T-cell (primary cell): ENCODE results near the gene IQSEC2. TPM values are rescaled to one million over a fixed set of nuclear protein-coding genes. Genes with fewer than 3 reads are reported as not detected.

Experiments used
- ATAC-seq, 4 experiments: fragments of 200-7000 bp in 3 of 4; fragments of 150-1000 bp in 1 of 4; cut with Tn5 transposase; replicated peaks in 1 of 4; 1 replicate in 3 of 4; 2 replicates in 1 of 4; pipeline ENCODE4 v1.10.0; 2021; ENCODE audit warnings: moderate library complexity in 3 of 4, mild to moderate bottlenecking in 2 of 4, moderate number of reproducible peaks in 1 of 4
- CTCF ChIA-PET, 2 donors: fragments of 300-600 bp; sonication (Branson Sonifier 250); formaldehyde crosslinking; loops; one replicate each; lab custom pipeline; 2022; ENCODE audit warnings: antibody characterized with exemption in 2 of 2; lab: Charles Lee
- POLR2A ChIA-PET, 2 donors: fragments of 300-600 bp; sonication (Branson Sonifier 250); formaldehyde crosslinking; loops; one replicate each; lab custom pipeline; 2022; ENCODE audit warnings: antibody characterized with exemption in 2 of 2; lab: Charles Lee
- DNase-seq, 35 experiments: peaks; one replicate each; pipeline versions ENCODE4 v3.0.0 to v3.0.0-alpha.2; 2013 to 2023
- H3K27ac ChIP-seq: one replicate; pipeline ENCODE4 v1.5.1; 2013; ENCODE audit warnings: low read length
- H3K27me3 ChIP-seq, 2 experiments: replicated peaks in 1 of 2; 1 replicate in 1 of 2; 2 replicates in 1 of 2; pipeline versions ENCODE4 v1.6.1 to v1.7.0; 2013; ENCODE audit warnings: low read length in 1 of 2, mixed read lengths in 1 of 2; ENCODE audit not compliant: control insufficient read depth in 2 of 2, insufficient read depth in 2 of 2; ENCODE audit errors: extremely low read depth in 1 of 2
- H3K36me3 ChIP-seq, 2 donors: 1 replicate in 1 of 2; 2 replicates in 1 of 2; pipeline versions ENCODE4 v1.6.1 to v1.7.0; 2013; ENCODE audit warnings: low read length in 1 of 2; ENCODE audit not compliant: control insufficient read depth in 2 of 2, insufficient read depth in 1 of 2; ENCODE audit errors: extremely low read depth in 1 of 2
- H3K4me1 ChIP-seq, 2 experiments: 1 replicate in 1 of 2; 2 replicates in 1 of 2; pipeline versions ENCODE4 v1.6.1 to v1.7.0; 2013; ENCODE audit warnings: low read length in 2 of 2, mixed read lengths in 1 of 2; ENCODE audit not compliant: insufficient read depth in 2 of 2, control insufficient read depth in 1 of 2; ENCODE audit errors: extremely low read depth in 1 of 2
- H3K4me3 ChIP-seq, 2 donors: 1 replicate in 1 of 2; 2 replicates in 1 of 2; pipeline versions ENCODE4 v1.5.1 to v1.7.0; 2013; ENCODE audit warnings: mild to moderate bottlenecking in 2 of 2, low read length in 1 of 2, moderate library complexity in 1 of 2; ENCODE audit not compliant: control insufficient read depth in 1 of 2; ENCODE audit errors: extremely low read depth in 1 of 2
- H3K9me3 ChIP-seq: 2 replicates; pipeline ENCODE4 v1.7.0; 2013
- H3K27ac Mint-ChIP-seq, 2 donors: one replicate each; pipeline ENCODE4 v1.8.0; 2020 to 2021; ENCODE audit warnings: mild to moderate bottlenecking in 2 of 2, mixed read lengths in 2 of 2
- H3K27me3 Mint-ChIP-seq, 2 donors: one replicate each; pipeline ENCODE4 v1.8.0; 2021 to 2022; ENCODE audit warnings: mixed read lengths in 2 of 2
- H3K36me3 Mint-ChIP-seq: one replicate; pipeline ENCODE4 v1.8.0; 2021; ENCODE audit warnings: mixed read lengths
- H3K4me1 Mint-ChIP-seq, 3 donors: one replicate each; pipeline ENCODE4 v1.8.0; 2020 to 2022; ENCODE audit warnings: mixed read lengths in 3 of 3, mild to moderate bottlenecking in 1 of 3
- H3K4me3 Mint-ChIP-seq, 3 donors: one replicate each; pipeline ENCODE4 v1.8.0; 2020 to 2022; ENCODE audit warnings: mild to moderate bottlenecking in 3 of 3, mixed read lengths in 3 of 3, moderate library complexity in 3 of 3
- H3K9me3 Mint-ChIP-seq, 3 donors: one replicate each; pipeline ENCODE4 v1.8.0; 2020 to 2022; ENCODE audit warnings: mixed read lengths in 3 of 3
- WGBS: methylation state at CpG from one replicate; pipeline ENCODE4 v1.1.5; 2013; ENCODE audit warnings: missing lambda C conversion rate; ENCODE audit not compliant: insufficient coverage; 5-methylcytosine and 5-hydroxymethylcytosine counted together
- total RNA-seq, 35 experiments: library from RNA in 6 of 35; stranded (reverse) in 6 of 35; fragments of 120-200 nt in 1 of 35; gene quantifications; one replicate each; pipeline versions ENCODE4 v1.2.1 to v1.2.4 and lab custom pipeline; 2013 to 2026

Gene IQSEC2
- total RNA-seq, 5 donors from 2014 or later (not counting 1 experiment from before 2014, with no cell fraction given) = 1.2 to 2.0 (median 1.4) TPM

DNA sequence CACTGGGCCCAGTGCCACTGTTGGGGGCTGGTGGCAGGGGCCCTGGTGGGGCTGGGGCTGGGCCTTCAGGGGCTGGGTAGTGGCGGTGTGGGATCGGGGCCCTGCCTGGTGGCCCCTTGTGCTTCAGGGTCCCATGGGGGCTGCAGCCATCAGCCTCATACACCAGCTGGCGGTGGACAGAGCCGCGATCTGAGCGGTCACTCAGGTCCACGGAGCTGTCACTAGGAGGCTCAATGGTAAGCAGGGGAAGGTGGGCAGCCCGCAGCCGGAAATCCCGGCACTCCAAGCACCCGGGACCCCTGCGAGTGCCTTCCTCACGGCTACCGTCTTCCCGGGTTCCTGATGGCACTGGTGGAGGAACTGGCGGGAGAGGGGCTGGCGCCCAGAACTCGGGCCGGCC, 30.8 kb downstream of the IQSEC2 start:
- CTCF ChIA-PET = interaction anchor here in 1 of 2 donors (0.6 kb wide), 1 partner anchor 45 kb away, joined by 8 read pairs; no protein-coding TSS in a partner anchor
- WGBS = 100% methylated on average over 2 of the region's 19 CpGs

DNA sequence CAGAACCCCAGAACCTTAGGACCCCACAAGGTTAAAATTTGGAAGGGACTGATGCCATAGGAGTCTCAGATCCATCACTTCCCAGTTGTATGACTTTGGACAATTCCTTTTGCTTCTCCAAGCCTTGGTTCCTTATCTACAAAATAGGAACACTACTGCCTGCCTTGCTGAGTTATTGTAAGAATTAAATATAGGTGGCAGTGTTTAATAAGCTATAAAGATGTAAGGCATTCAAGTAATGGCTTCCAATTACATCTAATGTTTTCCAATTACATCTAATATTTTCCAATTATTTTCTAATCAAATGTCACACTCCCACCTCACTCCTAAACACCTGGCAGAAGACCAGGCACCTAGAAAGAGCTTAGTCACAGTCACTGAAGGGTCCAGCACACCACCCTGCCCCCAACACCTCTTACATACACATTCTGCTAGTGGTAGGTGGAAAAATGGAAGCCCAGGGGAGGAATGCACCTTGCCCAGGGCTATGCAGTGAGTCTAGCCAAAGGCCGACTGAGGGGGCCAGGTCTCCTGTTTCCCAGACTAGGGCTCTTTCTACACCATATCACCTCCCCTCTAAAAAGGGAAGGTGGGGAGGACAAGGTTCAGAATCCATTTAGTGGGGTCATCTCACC, 31.9 kb downstream of the IQSEC2 start:
- DNase-seq = no peak
- no peak for ATAC-seq
- Histone ChIP-seq H3K36me3 (no peaks in the 10 kb centered on the region), H3K27ac (no peak overlapping the region), H3K4me3 (no peak overlapping the region), H3K4me1 (no peaks in the 10 kb centered on the region), H3K27me3 (no peaks in the 10 kb centered on the region), H3K9me3 (no peaks in the 10 kb centered on the region)
- no peaks in the 10 kb centered on the region for H3K36me3 Mint-ChIP-seq
- WGBS = no CpG with 5 or more reads among the region's 1 CpG
- no peak overlapping the region for H3K4me3 Mint-ChIP-seq
- H3K9me3 Mint-ChIP-seq = no peaks in the 10 kb centered on the region
- peaks cover 0 to 6% of the 10 kb centered on the region in 2 donors for H3K27me3 Mint-ChIP-seq
- ChIA-PET CTCF (no interaction called here), POLR2A (no interaction called here)
- no peak overlapping the region for H3K27ac Mint-ChIP-seq
- H3K4me1 Mint-ChIP-seq = no peaks in the 10 kb centered on the region

More for the DNA sequence above, 30.8 kb downstream of the IQSEC2 start:
- ATAC-seq (no peak), DNase-seq (no peak)
- no peaks in the 10 kb centered on the region for H3K4me1 Mint-ChIP-seq
- H3K4me3 ChIP-seq = no peak overlapping the region
- POLR2A ChIA-PET = no interaction called here
- no peaks in the 10 kb centered on the region for H3K9me3 ChIP-seq
- H3K4me1 ChIP-seq = no peaks in the 10 kb centered on the region
- H3K36me3 ChIP-seq = no peaks in the 10 kb centered on the region
- H3K36me3 Mint-ChIP-seq = no peaks in the 10 kb centered on the region
- peaks cover 0 to 9% of the 10 kb centered on the region in 2 donors for H3K27me3 Mint-ChIP-seq
- H3K27ac Mint-ChIP-seq = no peak overlapping the region
- H3K27me3 ChIP-seq = no peaks in the 10 kb centered on the region
- no peaks in the 10 kb centered on the region for H3K9me3 Mint-ChIP-seq
- H3K27ac ChIP-seq = no peak overlapping the region
- no peak overlapping the region for H3K4me3 Mint-ChIP-seq

DNA sequence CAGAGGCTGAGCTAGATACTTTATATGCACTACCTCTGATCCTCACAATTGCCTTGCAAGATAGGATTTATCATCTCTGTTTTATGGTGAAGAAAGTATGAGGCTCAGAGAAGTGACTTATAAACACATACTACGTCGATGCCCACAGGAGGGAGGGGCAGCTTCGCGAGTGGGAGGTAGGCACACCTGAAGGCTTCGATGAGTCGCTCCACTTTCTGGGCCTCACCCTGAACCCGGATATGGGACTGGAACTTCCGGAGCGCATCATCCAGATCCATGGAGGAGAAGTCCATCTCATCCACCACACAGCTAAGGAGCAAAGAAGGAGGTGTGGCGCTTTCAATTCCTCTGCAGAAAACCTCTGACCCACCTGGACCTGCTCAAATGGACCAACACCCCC, 33.5 kb downstream of the IQSEC2 start:
- Mint-ChIP-seq H3K9me3 (no peaks in the 10 kb centered on the region), H3K27me3 (no peaks in the 10 kb centered on the region), H3K27ac (no peak overlapping the region), H3K36me3 (no peaks in the 10 kb centered on the region), H3K4me1 (no peaks in the 10 kb centered on the region), H3K4me3 (no peak overlapping the region)
- DNase-seq = no peak
- Histone ChIP-seq H3K27me3 (no peaks in the 10 kb centered on the region), H3K36me3 (no peaks in the 10 kb centered on the region), H3K9me3 (no peaks in the 10 kb centered on the region), H3K27ac (no peak overlapping the region), H3K4me3 (no peak overlapping the region), H3K4me1 (no peaks in the 10 kb centered on the region)
- POLR2A ChIA-PET = no interaction called here
- WGBS = no CpG with 5 or more reads among the region's 10 CpGs
- CTCF ChIA-PET = no interaction called here
- no peak for ATAC-seq

DNA sequence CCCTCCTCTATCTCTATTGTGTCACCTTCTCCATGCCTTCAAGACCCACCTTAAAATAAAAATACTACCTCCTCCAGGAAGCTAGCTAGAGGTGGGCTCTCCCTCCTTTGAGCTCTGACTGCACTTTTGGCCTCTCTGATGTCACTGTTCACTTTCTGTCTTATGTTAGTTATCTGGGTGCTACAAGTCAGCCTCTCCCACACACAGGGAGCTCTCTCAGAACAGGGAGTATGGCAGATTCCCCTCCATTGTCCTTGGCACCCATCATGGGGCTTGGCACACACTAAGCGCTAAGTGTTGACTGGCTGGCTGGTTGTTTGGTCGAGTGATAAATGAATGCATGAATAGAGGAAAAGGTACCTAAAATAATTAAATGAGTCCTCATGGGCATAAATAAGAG, 35.2 kb downstream of the IQSEC2 start:
- ChIA-PET CTCF (interaction anchor here in 1 of 2 donors (0.6 kb wide), 1 partner anchor 29 kb away, joined by 5 read pairs; no protein-coding TSS in a partner anchor), POLR2A (no interaction called here)
- ATAC-seq (no peak), DNase-seq (no peak)
- no peaks in the 10 kb centered on the region for H3K9me3 Mint-ChIP-seq
- no peaks in the 10 kb centered on the region for H3K27me3 Mint-ChIP-seq
- H3K36me3 Mint-ChIP-seq = no peaks in the 10 kb centered on the region
- no peaks in the 10 kb centered on the region for H3K4me1 Mint-ChIP-seq
- no peak overlapping the region for H3K27ac Mint-ChIP-seq
- no peaks in the 10 kb centered on the region for H3K27me3 ChIP-seq
- H3K9me3 ChIP-seq = no peaks in the 10 kb centered on the region
- no peaks in the 10 kb centered on the region for H3K4me1 ChIP-seq
- H3K36me3 ChIP-seq = no peaks in the 10 kb centered on the region
- 83% methylated on average over 2 of the region's 2 CpGs for WGBS
- no peak overlapping the region for H3K4me3 Mint-ChIP-seq
- H3K4me3 ChIP-seq = no peak overlapping the region
- no peak overlapping the region for H3K27ac ChIP-seq

DNA sequence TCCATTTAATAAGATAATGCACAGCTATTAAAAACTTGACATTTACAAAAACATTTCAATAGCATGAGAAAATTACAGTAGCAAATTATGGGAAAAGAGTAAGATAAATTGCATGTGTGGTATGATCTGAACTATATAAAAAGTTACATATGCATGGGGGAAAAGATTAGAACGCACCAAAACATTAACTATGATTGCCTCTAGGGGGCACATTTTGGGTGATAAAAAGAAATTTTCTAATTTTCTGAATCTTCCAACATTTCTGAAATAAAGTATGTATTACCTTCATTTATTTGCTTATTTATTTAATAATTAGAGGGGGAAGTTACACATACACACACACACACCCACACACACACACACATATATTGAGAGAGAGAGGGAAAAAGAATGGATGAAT, 36.8 kb downstream of the IQSEC2 start:
- H3K36me3 Mint-ChIP-seq = no peaks in the 10 kb centered on the region
- H3K4me1 ChIP-seq = no peaks in the 10 kb centered on the region
- H3K4me3 Mint-ChIP-seq = no peak overlapping the region
- no peak overlapping the region for H3K27ac Mint-ChIP-seq
- ATAC-seq (no peak), DNase-seq (no peak)
- no peaks in the 10 kb centered on the region for H3K9me3 ChIP-seq
- no peaks in the 10 kb centered on the region for H3K4me1 Mint-ChIP-seq
- POLR2A ChIA-PET = no interaction called here
- no peak overlapping the region for H3K27ac ChIP-seq
- H3K9me3 Mint-ChIP-seq = no peaks in the 10 kb centered on the region
- no peaks in the 10 kb centered on the region for H3K27me3 ChIP-seq
- H3K27me3 Mint-ChIP-seq = no peaks in the 10 kb centered on the region
- H3K36me3 ChIP-seq = no peaks in the 10 kb centered on the region
- WGBS = no CpG with 5 or more reads among the region's 1 CpG
- CTCF ChIA-PET = interaction anchor here in 1 of 2 donors (0.6 kb wide), 1 partner anchor 10 kb away, joined by 4 read pairs; no protein-coding TSS in a partner anchor
- H3K4me3 ChIP-seq = no peak overlapping the region

DNA sequence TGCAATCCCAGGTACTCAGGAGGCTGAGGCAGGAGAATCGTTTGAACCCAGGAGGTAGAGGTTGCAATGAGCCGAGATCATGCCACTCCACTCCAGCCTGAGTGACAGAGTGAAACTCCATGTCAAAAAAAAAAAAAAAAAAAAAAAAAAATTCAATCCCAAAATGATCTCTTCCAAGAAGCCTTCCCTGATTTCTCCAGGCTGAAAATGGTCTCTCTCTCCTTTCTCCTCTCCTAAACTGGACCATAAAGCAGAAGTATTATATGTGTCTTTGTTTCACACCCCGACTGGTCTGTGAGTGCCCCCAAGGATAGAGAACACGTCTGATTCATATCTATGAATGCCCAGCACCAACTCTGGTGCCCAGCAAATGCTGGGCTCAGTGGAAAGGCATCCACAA, 39.1 kb downstream of the IQSEC2 start:
- CTCF ChIA-PET = interaction anchor here in 1 of 2 donors (0.7 kb wide), 2 partner anchors 40 to 155 kb away, joined by 3 to 4 read pairs; no protein-coding TSS in a partner anchor
- no peaks in the 10 kb centered on the region for H3K36me3 Mint-ChIP-seq
- H3K27ac ChIP-seq = no peak overlapping the region
- H3K4me1 ChIP-seq = no peaks in the 10 kb centered on the region
- H3K36me3 ChIP-seq = no peaks in the 10 kb centered on the region
- no peaks in the 10 kb centered on the region for H3K4me1 Mint-ChIP-seq
- no peak for ATAC-seq
- H3K4me3 ChIP-seq = no peak overlapping the region
- H3K9me3 Mint-ChIP-seq = no peaks in the 10 kb centered on the region
- no peak for DNase-seq
- H3K27me3 Mint-ChIP-seq = no peaks in the 10 kb centered on the region
- H3K27me3 ChIP-seq = no peaks in the 10 kb centered on the region
- H3K9me3 ChIP-seq = no peaks in the 10 kb centered on the region
- H3K27ac Mint-ChIP-seq = no peak overlapping the region
- no CpG with 5 or more reads among the region's 4 CpGs for WGBS
- H3K4me3 Mint-ChIP-seq = no peak overlapping the region
- POLR2A ChIA-PET = no interaction called here
